ENCODE results near the gene PLSCR3. TPM values are rescaled to one million over a fixed set of nuclear protein-coding genes. Genes with fewer than 3 reads are reported as not detected.
A peak's percentile ranks its signal among the peaks of the same experiment; 100 is the strongest.

Gene PLSCR3
- total RNA-seq, 1 experiment from 2014 or later, result 42.7 TPM

- peak; percentile 32; the same call in 1 of the 2 replicates for TF ChIP-seq FOXP4 (CRISPR knock-in tag; IDR thresholded peaks at IDR 0.05)
- TF ChIP-seq ZNF138 (CRISPR knock-in tag; conservative IDR thresholded peaks at IDR 0.05), result no peak
- TF ChIP-seq AR (CRISPR knock-in tag; IDR thresholded peaks at IDR 0.05), result no peak
- TF ChIP-seq SP1 (CRISPR knock-in tag; conservative IDR thresholded peaks at IDR 0.05), result peak; percentile 68
- TF ChIP-seq TEAD1 (CRISPR knock-in tag; IDR thresholded peaks at IDR 0.05), result 0 out of 2 replicates have a peak, but pooled peaks have one; percentile 24
- peak; percentile 71; the same call in 1 of the 2 replicates for TF ChIP-seq TEAD4 (CRISPR knock-in tag; IDR thresholded peaks at IDR 0.05)
Observed at GRCh38 chr17:7351665-7352502, 42.4 kb downstream of the PLSCR3 start, which contains the start of gene KCTD11 (continued).

GRCh38 chr17:7348478-7349242, 45.7 kb downstream of the PLSCR3 start:
- DNase-seq (ENCODE audit: low spot score) (no peak), ATAC-seq (no peak)
- peaks cover 21% of the 10 kb centered on the region for H3K4me1 Mint-ChIP-seq
- H3K4me3 Mint-ChIP-seq, result no peak overlapping the region; the same call in 1 of the 2 replicates
- POLR2A ChIA-PET, result interaction anchor here (0.9 to 4.5 kb wide), 5 partner anchors 12 to 201 kb away, joined by 3 to 22 read pairs (median 3); partner anchors contain the start of genes ACAP1, NEURL4 and SLC2A4
- no peak overlapping the region for H3K27ac Mint-ChIP-seq
- peaks cover 6% of the 10 kb centered on the region for H3K27me3 Mint-ChIP-seq (ENCODE audit: low read depth)
- H3K36me3 Mint-ChIP-seq, result no peaks in the 10 kb centered on the region
- no peaks in the 10 kb centered on the region for H3K9me3 Mint-ChIP-seq
- CTCF ChIA-PET, result interaction anchor here (0.6 to 3.2 kb wide), 7 partner anchors 12 to 241 kb away, joined by 3 to 27 read pairs (median 5); partner anchors contain the start of genes ACAP1 and NEURL4
- TF ChIP-seq KAT7 (CRISPR knock-in tag; IDR thresholded peaks at IDR 0.05; ENCODE audit: borderline replicate concordance) (no peak), CDX4 (CRISPR knock-in tag; IDR thresholded peaks at IDR 0.05; ENCODE audit: borderline replicate concordance) (no peak), TP53 (CRISPR knock-in tag; IDR thresholded peaks at IDR 0.05) (no peak), ZNF512 (CRISPR knock-in tag; IDR thresholded peaks at IDR 0.05; ENCODE audit: borderline replicate concordance) (no peak), ZNF232 (CRISPR knock-in tag; IDR thresholded peaks at IDR 0.05) (no peak), GTF2I (CRISPR knock-in tag; conservative IDR thresholded peaks at IDR 0.05) (no peak), TCF7 (CRISPR knock-in tag; IDR thresholded peaks at IDR 0.05; ENCODE audit: low read depth) (no peak), ATF6 (CRISPR knock-in tag; IDR thresholded peaks at IDR 0.05) (no peak), CTCF (IDR thresholded peaks at IDR 0.05) (no peak), AR (CRISPR knock-in tag; IDR thresholded peaks at IDR 0.05) (no peak), E2F4 (CRISPR knock-in tag; IDR thresholded peaks at IDR 0.05; ENCODE audit: borderline replicate concordance, low read depth) (no peak), HMGA2 (CRISPR knock-in tag; IDR thresholded peaks at IDR 0.05) (no peak)

Data from WTC11 (cell line).